ENCODE data around the gene THSD7B.

DNA sequence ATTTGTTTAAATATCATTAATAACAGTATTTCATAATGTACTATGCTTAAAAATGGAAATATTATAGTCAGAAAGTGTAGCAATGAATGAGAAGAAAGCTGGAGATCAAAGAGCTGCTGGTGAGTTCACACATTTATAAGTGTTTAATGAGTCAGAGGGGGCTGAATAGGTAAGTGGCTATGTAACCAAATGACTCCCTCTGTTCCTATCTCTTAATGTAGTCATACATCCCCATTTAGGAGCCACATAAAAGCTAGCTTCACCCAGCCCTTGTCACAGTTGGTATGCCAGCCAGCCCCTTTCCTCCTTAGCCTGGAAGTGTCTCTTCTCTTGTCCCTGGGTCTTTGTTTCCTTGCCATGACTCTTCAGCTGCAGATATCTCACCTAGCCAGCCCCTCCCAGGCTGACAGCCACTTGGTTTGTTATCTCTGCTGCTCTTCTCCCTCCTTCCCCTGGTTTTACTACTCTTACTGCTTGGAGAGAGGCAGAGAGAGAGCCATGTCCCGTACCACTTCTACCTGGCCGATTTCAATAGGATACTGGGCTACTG, 760.4 kb downstream of the THSD7B start:
- no peak for TF ChIP-seq ZNF274 (IDR thresholded peaks at IDR 0.05; ENCODE audit: low read depth, low read length)
- TF ChIP-seq YY1 (IDR thresholded peaks at IDR 0.05; ENCODE audit: insufficient read depth, insufficient read length), result no peak
- TF ChIP-seq SUZ12 (IDR thresholded peaks at IDR 0.05; ENCODE audit: extremely low read depth, insufficient read depth, insufficient read length), result no peak
